CD4-positive, alpha-beta T cell treated with Interleukin-17A for 4 hours (primary cell): Measurements from ENCODE around the gene RARB.

ENCODE experiments used
- DNase-seq: peaks from one replicate; pipeline ENCODE4 v3.0.0-alpha.2; 2020; ENCODE audit warnings: mixed read lengths

Gene RARB

DNA sequence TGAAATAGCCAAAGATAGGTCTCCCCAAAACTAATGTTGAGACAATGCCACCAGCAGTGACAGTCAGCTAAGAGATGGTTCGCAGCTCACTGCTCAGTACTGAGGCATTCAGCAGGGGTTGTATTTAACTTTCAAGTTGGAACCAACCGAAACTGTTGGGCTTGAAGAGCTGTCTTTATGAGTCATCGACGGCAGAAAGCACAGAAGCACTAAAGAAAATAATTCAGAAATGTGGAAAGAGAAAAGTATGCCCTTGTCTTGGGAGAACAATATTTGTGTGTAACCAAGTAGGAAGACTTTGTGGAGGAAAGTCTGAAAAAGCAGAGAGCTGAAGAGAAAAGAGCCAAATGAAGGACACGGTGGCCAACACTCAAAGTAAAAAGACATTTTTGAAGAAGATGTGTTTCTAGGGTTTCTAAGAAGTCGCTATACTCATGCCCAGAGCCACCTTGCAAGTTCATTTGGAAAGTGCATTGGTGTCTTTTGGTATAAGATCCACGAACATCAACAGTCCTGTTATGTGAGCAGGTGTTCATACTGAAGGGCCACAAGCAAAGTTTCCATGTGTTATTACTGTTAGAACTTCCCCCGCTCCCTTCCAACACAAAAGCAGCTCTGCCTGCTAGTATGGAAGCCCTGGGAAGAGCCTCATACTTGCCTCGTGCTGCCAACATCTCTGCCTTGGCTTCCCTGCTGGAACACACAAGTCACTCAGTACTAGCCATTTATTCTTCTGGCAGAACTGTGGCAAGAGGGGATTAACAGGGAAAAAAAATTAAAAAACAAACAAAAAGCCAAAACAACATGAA lies 4.1 kb upstream of the RARB start:
- DNase-seq = no peak

DNA sequence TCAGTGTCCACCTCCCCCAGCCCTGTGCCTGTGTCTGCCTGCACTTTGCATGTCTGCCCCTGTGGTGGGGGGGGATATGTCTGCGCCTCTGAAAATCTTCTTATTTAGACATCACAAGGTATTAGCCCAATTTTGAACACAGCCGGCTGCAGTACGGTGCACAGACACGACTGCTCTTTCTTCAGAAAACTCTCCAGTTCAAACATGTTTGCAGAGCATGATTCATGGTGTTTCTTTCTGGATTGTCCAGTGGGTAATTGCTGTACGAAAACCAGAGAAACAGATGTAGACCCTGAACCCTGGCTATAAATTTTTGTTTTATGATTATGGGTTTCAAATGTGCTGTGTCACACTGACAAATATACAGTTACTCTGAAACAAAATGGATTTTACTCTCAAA lies 3.4 kb upstream of the RARB start:
- DNase-seq = no peak

DNA sequence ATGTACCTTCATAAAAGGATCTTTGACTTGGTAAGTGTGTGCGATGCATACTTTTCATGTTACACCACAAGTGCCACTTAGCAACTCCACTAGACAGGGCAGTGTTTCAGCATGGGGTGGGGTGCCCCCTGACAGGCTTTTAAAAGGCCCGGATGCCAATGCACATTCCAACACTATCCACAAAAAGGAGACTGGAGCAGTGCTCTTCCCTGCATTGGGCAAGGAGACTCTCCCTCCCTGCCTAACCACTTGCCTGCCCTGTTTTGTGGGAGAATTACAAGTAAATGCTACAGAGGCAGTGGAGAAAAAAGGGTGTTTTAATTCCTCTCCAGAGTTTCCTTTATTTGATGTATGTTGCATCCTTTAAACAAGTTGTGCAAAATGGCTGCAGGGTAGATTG lies 1.7 kb upstream of the RARB start:
- no peak for DNase-seq

DNA sequence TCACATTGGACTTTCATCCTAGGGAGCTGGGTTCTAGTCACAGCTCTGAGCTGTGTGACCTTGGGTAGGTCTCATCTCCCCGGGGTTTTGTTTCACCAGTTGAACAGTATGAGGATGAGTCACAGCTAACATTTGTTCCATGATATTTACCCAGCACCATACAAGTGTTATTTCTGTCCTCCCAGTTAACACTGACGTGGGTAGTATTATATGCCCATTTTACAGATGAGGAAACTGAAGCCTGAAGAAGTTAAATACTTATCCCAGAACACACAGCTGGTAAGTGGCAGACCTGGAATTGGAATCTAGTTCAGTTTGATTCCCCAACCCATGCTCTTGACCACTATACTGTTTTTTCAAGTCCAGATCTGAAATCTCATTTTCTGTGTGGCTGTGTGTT lies 908 bp upstream of the RARB start:
- DNase-seq = no peak

DNA sequence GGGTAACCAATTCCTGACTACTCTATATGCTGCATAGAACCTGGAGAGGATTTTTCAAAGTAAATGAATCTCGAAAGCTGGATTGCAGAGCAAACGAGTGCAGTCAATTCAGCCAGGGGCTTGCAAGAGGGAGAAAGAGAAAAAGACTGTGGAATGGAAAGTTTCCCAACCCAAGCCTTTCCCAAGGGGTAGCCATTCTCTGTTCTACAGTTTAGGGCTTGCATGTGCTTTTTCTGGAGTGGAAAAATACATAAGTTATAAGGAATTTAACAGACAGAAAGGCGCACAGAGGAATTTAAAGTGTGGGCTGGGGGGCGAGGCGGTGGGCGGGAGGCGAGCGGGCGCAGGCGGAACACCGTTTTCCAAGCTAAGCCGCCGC lies 511 bp upstream of the RARB start:
- DNase-seq = no peak

DNA sequence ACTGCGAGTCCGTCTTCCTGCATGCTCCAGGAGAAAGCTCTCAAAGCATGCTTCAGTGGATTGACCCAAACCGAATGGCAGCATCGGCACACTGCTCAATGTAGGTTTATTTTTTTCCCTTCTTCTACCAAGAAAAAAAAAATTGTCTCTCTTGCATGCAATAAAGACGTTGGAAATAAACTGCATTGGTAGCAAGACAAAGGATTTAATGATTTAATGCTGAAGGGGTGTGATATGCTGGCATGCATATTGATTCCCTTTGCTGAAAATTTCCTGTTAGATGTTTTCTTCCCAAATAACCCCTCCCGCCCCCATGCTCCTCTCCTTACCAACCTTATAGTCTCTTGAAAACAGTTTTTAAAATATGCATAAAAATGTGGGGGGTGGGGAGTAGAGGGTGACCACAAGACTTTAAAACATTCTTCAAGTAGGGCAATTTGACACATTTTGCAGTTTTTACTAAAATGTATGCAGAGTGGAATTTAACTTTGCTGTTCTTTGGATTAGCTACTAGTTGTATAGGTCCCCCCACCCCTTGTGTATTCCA lies 799 bp downstream of the RARB start:
- no peak for DNase-seq

DNA sequence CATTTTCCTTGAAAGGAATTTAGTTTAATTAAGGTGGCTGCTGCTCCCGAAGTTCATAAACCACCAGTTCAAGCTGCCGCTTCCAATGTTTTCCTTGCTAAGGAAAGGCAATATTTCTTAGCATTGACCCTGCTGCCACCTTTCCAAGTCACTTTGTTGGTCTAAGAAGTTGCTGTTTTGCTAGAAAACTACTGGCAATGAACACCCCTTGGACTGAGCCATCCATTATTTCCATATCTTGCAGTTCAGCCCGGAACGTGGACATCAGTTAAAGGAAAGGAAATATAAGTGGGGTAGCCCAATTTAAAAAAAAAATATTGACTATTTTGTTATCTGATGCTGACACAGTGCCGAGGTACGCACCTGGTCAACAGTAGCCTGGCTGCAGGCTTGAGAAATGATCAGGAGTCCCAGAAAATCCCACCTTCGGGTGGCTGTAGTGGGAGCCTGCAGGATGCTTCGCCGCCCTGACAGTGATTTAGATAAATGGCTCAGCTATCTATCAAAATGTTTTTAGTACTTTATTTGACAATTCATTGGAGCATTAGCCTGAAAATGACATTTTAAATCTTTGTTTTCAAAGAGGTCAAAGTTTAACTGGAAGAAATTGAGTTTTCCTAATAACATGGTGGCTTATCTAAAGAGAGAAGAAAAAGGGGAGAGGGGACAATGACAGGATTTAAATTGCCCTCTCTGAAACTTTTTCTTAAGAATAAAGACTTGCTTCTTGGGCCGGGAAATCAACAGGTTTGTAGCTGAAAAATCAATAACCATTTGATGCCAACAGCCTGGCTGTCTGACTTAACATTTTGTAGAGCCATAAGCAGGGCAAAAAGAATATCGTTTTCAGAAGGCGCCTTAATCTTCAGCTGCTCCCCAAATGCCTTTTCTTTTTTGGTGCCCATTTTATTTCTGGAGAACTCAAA lies 1.6 kb downstream of the RARB start:
- no peak for DNase-seq

DNA sequence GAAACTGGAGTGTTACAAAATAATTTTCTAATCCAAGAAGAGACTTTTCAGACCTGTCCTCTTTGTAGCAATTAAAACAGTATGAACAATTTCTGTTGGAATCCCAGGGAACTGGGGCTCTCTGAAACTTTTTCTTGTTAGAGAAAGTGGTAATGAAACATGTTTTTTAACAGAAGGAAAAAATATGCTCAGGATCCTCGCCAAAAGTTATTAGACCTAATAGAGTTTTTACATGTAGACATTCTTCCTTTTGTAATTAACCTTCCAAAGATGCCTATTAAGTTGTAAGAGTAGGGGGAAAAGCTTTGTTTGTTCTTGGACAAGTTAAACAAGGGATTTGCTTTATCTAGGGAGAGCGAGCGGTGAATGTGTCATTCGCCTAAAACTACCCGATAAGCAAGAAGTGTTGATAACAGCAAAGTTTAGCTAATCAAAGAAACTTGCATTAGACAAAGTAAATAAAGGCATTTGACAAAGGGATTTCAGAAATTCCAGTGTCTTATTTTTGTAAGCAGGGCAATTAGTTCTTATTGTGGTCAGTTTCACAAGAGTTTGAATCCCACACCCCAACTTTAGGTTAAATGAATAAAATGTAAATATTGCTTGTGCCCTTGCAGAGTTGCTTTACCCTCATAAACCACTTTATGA lies 2.3 kb downstream of the RARB start:
- DNase-seq = no peak

DNA sequence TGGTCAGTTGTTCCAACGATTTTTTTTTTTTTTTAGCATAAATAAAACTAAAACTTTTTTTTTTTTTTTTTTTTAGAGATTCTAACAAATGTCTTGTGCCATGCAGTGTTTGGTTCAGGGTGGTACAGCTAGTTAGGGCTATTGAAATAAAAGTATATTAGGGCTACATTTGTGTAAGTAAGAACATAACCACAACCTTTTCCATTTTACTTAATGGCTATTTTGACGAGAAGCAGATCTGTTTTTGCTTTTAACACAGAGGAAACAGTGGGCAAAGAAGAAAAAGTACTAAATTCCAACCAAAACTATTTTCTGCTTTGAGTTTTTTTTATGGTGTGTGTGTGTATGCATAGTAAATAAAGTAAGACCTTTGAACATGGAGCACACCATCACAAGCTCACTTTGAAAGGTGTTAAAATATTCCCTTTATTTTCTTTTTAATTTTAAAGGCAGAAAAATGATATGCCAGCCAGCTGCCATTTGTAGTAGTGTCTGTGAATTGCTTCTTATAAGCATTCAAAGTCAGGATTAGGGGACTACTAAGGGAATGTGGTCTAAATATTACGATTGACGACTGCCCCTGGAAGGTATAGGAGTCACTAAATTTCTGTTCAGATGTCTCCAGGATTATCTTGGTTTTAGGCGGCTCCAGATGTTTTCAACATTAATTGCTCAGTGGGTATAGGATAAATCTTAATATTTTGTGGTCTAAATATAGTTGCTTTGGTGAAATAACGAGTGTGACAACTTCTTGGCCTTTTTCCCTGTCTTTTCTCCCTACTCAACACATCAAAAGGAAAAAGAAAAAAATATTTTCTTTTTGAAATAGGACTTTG lies 3.1 kb downstream of the RARB start:
- DNase-seq = no peak

DNA sequence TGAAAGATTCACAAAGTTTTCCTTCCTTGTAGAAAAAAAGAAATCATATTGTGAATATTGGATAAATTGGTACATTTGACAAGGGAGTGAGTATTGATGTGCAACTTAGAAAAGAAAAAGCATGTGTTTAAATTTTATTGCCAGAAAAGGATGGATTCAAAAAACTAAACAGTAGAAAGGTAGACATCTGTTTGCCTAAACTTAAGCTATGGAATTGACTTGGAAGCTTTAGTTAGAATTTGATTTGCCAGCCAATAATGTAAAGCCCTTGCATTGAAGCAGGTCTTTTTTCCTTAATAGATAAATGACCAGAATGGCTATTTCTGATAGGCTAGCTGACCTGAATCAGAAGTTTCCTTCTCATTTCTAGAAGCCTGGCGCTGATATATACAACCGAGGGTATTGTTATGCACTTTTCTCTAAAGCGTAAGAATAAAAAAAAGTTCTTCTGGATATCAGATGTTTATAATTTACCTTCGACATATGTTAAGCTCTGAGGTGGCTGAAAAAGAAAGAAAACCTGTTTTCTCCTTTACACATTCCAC lies 4.2 kb downstream of the RARB start:
- no peak for DNase-seq

DNA sequence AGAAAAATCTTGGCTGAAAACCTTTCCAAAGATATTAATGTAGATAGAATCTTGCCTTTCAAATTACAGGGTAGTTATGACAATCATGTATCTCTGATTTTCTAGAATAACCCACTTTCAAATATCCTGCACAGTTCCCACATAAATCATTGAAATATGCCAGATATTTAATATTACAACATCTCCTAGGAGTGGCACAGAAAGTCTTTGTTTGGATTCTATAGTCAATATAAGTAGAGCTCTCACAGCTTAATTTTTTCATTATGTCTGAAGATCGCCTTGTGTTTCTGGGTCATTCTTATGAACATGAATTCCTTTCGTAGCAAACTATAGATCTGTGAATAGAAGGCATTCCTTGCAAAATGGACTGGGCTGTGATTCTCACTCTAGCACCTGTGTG lies 5.0 kb downstream of the RARB start:
- no peak for DNase-seq

DNA sequence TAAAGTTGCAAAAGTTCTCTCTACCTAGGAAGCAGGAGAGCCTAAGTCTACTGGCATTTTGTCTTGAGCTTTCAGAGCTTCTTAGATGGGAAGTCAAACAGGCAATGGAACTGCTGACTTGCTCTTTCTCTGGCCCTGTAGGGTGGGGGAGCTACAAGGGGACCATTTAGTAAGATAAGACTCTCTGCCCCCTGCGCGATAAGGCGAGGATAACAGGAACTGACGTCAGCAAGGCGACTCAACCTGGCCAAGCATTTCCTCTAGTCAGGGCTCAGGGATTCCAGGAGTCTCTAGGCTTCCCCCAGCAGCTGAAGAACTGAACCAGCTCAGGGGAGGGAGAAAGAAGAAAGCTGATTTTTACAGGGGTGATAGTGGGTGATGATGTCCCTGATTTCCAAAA lies 5.8 kb downstream of the RARB start:
- no peak for DNase-seq

DNA sequence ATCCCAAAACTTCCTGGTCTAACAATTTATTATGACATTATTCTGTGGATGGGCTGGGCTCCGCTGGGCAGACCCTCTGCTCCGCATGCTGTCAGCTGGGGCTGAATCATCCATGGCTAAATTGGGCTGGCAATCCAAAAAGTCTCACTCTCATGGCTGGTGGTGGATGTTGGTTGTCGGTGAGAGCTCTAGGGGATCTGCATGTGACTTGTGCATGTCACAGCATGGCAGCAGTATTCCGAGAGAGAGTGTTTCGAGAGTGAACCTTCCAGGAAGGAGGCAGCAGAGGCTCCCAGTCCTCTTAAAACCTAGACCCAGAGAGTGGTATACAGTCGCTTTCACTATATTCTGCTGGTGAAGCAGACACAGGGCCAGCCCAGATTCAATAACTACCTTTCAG lies 9.9 kb downstream of the RARB start:
- DNase-seq = no peak

DNA sequence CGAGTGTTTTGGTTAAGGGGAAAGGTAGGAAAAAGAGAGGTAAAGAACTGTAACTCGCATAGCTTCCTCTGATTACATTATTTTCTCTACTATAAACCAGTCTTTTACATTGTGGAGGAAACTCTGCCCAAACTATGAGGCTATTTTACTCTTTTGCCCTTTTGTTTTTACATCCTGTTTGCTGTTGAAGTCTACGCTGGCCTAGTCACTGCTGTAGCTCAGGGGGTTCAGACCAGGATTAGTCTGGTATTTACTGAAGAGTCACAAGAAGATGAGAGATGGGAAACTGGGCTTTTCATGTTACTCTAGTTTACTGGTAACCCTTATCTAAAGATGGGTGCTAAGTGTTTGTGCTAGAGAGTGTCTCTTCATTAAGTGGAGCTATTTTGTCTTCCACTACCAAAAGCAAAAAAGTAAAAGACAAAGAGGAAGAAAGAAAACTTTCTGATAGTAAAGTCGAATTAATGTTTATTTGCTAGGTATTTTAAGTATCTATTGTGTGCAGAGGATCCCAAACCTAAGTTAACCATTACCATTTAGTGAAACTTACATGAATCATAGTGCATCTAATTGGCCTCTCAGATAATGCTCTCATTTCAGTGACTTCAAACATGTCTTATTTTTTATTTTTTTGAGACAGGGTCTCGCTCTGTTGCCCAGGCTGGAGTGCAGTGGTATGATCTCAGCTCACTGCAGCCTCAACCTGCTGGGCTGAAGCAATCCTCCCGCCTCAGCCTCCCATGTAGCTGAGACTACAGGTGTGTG lies 10.9 kb downstream of the RARB start:
- no peak for DNase-seq

DNA sequence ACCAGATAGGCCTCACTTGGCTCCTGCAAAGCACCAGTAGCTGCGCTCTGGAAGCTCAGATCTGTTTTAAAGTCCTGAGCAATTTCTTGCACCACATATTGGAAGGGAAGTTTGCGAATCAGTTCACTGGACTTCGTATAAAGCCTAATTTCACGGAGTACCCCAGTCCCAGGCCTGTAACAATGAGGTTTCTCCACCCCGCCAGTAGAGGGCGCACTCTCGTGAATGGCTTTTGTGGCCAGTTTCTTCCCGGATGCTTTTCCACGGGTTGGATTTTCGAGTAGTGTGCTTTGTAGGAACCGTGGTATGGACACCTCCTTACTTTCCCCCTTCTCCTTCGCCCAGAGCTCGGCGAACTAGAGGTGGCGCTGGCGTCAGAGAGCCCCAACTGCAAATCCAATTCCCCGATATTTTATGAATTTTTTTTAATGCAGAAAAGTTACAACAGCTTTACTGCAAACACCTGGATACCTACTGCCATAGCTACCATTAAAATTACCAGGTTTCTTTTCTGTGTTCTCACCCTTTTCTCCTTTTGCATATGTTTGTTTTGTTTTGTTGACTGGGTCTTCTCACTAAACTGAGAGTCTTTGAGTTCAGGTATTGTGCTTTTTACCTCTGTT lies 13.3 kb downstream of the RARB start:
- DNase-seq = peak; percentile 19

DNA sequence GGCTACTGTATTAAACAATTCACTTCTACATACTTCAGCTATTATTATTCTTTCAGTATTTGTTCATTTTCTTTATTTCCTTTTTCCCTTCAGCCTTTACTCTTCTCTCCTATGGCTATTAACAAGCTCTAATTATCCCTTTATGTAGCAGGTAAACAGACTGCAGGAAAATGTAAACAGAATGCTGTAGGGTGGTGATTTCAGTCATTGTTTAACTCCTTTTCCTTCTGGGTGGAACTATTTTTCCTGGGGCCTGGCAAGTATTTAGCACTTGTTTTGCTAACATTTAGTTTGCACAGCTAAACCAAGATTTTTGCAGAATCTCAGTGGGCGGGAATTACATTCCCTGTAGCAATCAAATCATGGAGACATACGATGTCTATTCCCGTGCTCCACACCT lies 14.4 kb downstream of the RARB start:
- no peak for DNase-seq

DNA sequence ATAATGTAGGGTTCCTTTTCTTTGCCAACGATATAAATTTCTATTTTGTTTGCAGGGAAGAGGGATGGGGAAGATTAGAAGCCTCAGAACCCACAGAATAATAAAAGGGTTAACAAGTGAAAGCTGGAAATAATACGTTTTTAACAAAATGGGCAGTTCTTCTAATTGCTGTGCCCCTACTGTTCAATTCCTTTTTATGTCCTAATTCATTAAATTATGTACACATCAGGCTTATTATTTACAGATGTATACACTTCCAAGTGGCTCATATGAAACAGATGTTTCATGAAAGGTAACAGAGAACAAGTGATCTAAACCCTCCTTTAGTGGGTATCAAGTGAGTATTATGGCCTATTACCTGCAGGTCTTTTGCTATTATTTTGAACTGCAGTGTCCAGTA lies 16.2 kb downstream of the RARB start:
- no peak for DNase-seq

DNA sequence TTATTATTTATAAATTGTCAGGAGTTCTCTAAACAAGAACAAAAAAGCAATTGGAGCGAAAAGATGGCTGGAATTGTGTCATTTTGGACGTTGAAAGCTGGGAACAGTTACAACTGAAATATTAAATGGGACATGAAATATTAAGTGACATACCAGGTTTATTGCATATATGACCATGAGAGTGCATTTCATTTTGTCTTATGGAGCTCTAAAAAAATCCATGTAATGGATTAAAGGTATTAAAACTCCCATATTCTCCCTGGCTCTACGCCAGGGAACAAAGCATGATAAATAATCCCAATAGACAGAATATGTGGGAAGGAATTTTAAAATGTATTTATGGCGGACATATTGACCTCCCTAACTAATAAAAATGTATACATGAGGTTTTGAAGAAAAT lies 17.7 kb downstream of the RARB start:
- DNase-seq = no peak

DNA sequence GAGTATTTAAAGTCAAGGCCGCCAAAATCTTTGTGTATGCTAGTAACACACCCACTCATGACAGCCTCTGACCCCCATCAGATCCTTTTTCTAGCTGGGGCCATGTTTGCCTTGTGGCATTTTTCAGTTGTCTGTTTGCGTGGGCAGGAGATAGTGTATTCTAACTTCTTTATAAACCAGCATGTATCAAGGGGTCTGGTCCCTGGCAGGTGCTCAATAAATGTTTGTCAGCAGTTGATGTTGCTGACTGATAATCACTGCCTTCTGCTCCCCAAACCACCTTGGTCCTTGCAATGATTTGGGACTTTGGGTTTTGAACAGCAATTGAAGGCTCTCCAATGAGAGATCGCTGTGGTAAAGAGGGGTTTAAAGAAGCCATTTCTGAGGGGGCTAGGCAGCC lies 19.2 kb downstream of the RARB start:
- no peak for DNase-seq

DNA sequence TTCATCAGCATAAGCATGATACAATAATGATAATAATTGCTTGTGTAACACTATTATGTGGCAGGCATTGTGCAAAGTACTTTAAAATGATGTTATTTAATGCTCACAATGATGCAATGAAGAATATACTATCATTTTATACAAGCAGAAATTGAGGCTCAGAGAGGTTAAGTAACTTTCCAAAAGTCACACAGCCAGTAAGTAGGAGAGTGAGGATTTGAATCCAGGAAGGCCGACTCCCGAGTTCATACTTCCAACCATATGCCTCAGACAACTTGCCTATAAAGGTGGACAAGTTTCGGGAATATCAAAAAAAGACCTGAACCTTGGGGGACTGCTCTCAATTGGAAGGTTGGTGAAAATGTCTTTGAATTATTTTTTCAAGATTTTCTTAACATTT lies 19.9 kb downstream of the RARB start:
- no peak for DNase-seq
